KMS-11 (cell line): ENCODE measurements around the gene MOB3B.

ENCODE experiments used
- H2AFZ ChIP-seq: fragments of 200-600 bp; sonication (generic); 2 replicates; pipeline ENCODE4 v1.6.1; 2016; ENCODE audit warnings: antibody characterized with exemption, mixed run types, low read depth
- H3K27ac ChIP-seq: fragments of 200-600 bp; sonication (generic); 2 replicates; pipeline ENCODE4 v1.6.1; 2016; ENCODE audit warnings: mild to moderate bottlenecking, mixed run types
- H3K27me3 ChIP-seq: fragments of 200-600 bp; sonication (generic); 2 replicates; pipeline ENCODE4 v1.6.1; 2017; ENCODE audit warnings: mild to moderate bottlenecking, low read depth, mixed run types, moderate library complexity; ENCODE audit not compliant: insufficient read depth
- H3K36me3 ChIP-seq: fragments of 200-600 bp; sonication (generic); 2 replicates; pipeline ENCODE4 v1.6.1; 2017; ENCODE audit warnings: mild to moderate bottlenecking, mixed run types; ENCODE audit not compliant: insufficient read depth
- H3K4me1 ChIP-seq: fragments of 200-600 bp; sonication (generic); 2 replicates; pipeline ENCODE4 v1.6.1; 2016; ENCODE audit warnings: mild to moderate bottlenecking, low read depth, mixed run types; ENCODE audit not compliant: poor library complexity, severe bottlenecking
- H3K4me2 ChIP-seq: fragments of 200-600 bp; sonication (generic); 2 replicates; pipeline ENCODE4 v1.7.0; 2016; ENCODE audit warnings: mild to moderate bottlenecking, mixed run types
- H3K4me3 ChIP-seq: fragments of 200-600 bp; sonication (generic); IDR thresholded peaks from 2 replicates; pipeline ENCODE4 v1.6.1; 2017; ENCODE audit warnings: low read depth, low read length, mixed read lengths; ENCODE audit not compliant: insufficient read depth
- H3K79me2 ChIP-seq: fragments of 200-600 bp; sonication (generic); 2 replicates; pipeline ENCODE4 v1.6.1; 2016; ENCODE audit warnings: low read depth, mixed run types; ENCODE audit not compliant: insufficient read depth
- H3K9ac ChIP-seq: fragments of 200-600 bp; sonication (generic); 2 replicates; pipeline ENCODE4 v1.6.1; 2016; ENCODE audit warnings: mild to moderate bottlenecking, mixed run types
- H4K20me1 ChIP-seq: fragments of 200-600 bp; sonication (generic); 2 replicates; pipeline ENCODE4 v1.6.1; 2016; ENCODE audit warnings: mild to moderate bottlenecking, mixed run types; ENCODE audit not compliant: insufficient read depth
- CTCF ChIP-seq: fragments of 200-600 bp; sonication (generic); conservative IDR thresholded peaks from 2 replicates; pipeline ENCODE4 v1.6.1; 2017; ENCODE audit warnings: low read depth, mild to moderate bottlenecking, antibody characterized with exemption, low read length, moderate library complexity, mixed read lengths

MOB3B gene

DNA sequence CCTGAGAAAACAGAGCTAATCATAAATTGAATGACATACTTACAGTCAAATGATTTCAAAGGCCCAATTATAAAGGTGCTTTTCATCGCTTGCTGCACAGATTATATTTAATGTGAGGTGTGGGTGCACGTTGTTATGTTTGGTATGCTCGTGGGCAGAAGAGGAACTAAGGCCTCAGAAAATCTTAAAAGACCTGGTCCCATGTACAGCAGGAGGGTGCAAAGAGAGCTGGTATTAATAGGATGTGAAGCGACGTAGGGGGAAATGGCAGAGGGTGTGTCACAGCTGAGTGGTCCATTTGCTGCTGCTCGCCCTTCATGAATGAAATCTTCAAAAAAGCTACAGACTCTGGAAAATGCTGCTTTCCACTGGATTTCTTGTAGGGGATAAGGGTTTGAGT lies 46.0 kb downstream of the MOB3B start:
- Histone ChIP-seq H4K20me1 (no peaks in the 10 kb centered on the region), H3K27me3 (no peaks in the 10 kb centered on the region), H3K4me3 (no peak overlapping the region), H3K4me1 (peaks cover 23% of the 10 kb centered on the region), H2AFZ (no peak overlapping the region), H3K4me2 (no peak overlapping the region), H3K36me3 (no peaks in the 10 kb centered on the region), H3K79me2 (no peaks in the 10 kb centered on the region), H3K9ac (no peak overlapping the region), H3K27ac (no peak overlapping the region)
- TF ChIP-seq CTCF: no peak

DNA sequence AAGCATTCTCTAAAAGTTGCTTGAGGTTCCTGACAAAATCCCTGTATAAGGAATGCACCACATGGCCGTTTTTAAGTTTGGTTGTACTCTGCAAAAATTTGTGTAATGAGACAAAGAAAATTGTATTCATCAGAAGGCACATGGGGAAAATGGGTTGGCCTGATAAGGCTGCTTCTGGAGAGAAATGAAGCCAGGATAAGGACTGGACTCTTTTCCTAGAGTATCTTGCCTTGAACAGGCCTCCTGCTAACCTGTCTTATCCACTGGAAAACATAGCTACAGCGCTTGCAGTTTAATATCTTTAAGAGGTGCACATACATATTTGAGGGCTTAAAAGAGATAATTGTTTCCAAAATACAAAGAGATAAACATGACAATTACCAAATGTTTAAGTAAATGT lies 46.9 kb downstream of the MOB3B start:
- Histone ChIP-seq H3K4me1 (peaks cover 14% of the 10 kb centered on the region), H3K4me2 (no peak overlapping the region), H3K36me3 (no peaks in the 10 kb centered on the region), H2AFZ (no peak overlapping the region), H3K4me3 (no peak overlapping the region), H3K79me2 (no peaks in the 10 kb centered on the region), H3K9ac (no peak overlapping the region), H3K27me3 (no peaks in the 10 kb centered on the region), H4K20me1 (no peaks in the 10 kb centered on the region), H3K27ac (no peak overlapping the region)
- TF ChIP-seq CTCF: no peak

- no peak overlapping the region for H3K27ac ChIP-seq
- H4K20me1 ChIP-seq: no peaks in the 10 kb centered on the region
- TF ChIP-seq CTCF: no peak
- H3K27me3 ChIP-seq: no peaks in the 10 kb centered on the region
- no peaks in the 10 kb centered on the region for H3K36me3 ChIP-seq
- no peaks in the 10 kb centered on the region for H3K4me1 ChIP-seq
- no peak overlapping the region for H3K4me3 ChIP-seq
- no peak overlapping the region for H3K4me2 ChIP-seq
- no peaks in the 10 kb centered on the region for H3K79me2 ChIP-seq
- no peak overlapping the region for H3K9ac ChIP-seq
- H2AFZ ChIP-seq: no peak overlapping the region
These were observed 51.3 kb downstream of the MOB3B start for GRCh38 chr9:27478322-27478721.

GRCh38 chr9:27476870-27477515 lies 52.6 kb downstream of the MOB3B start:
- Histone ChIP-seq H3K9ac (no peak overlapping the region), H2AFZ (no peak overlapping the region), H3K4me3 (no peak overlapping the region), H3K4me2 (no peak overlapping the region), H3K4me1 (no peaks in the 10 kb centered on the region), H3K27me3 (no peaks in the 10 kb centered on the region), H3K27ac (no peak overlapping the region), H3K79me2 (no peaks in the 10 kb centered on the region), H4K20me1 (no peaks in the 10 kb centered on the region), H3K36me3 (no peaks in the 10 kb centered on the region)
- TF ChIP-seq CTCF: no peak
